T-helper 2 cell treated with Interferon-gamma antibody and Interleukin-4, amounts not matched to agents 5 μg/mL and 100 μg/mL, for 36 hours (primary cell): ENCODE data around the gene LITAFD.
"Not testable (repeated sequence)": the region's sequence is repeated elsewhere in the genome, so short reads cannot be mapped to it uniquely, and the experiment has no call there.

ENCODE experiments used
- DNase-seq: peaks from one replicate; pipeline ENCODE4 v3.0.0; 2021; ENCODE audit warnings: low spot score
- H3K27ac Mint-ChIP-seq: one replicate; pipeline ENCODE4 v1.8.0; 2021; ENCODE audit warnings: mild to moderate bottlenecking, mixed read lengths
- H3K27me3 Mint-ChIP-seq: one replicate; pipeline ENCODE4 v1.8.0; 2021; ENCODE audit warnings: low read depth, mixed read lengths
- H3K36me3 Mint-ChIP-seq: one replicate; pipeline ENCODE4 v1.8.0; 2021; ENCODE audit warnings: low read depth, mixed read lengths
- H3K4me1 Mint-ChIP-seq: one replicate; pipeline ENCODE4 v1.8.0; 2021; ENCODE audit warnings: low read depth, mixed read lengths
- H3K4me3 Mint-ChIP-seq: one replicate; pipeline ENCODE4 v1.8.0; 2022; ENCODE audit warnings: mild to moderate bottlenecking, moderate library complexity, mixed read lengths
- H3K9me3 Mint-ChIP-seq: one replicate; pipeline ENCODE4 v1.8.0; 2021; ENCODE audit warnings: mixed read lengths

Gene LITAFD

DNA sequence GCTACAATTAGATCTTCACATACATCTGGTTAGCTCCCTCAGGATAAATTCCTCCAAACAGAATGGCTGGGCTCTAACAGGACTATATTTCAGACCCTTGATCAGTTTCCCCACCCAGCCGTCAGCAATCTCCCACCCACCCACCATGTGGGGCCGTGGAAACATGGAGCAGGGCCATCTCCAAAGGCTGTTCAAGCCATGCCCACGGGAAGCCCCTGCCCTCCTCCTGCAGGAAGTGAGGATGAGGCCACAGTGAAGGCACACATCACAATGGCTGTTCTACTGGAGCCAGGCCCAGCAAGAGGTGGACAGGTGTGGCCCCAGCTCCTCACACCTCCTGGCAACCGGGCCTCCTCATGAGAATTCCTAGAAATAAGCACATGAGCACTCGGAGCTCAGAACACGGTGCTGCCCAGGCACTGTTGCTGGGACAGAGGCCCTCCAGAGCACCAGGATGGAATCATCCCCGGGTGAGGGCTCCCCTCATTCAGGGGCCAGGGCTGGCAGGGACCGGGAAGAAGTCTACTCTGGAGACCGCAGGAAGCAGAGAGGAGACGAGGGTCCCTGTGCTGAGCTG is at the start of gene LITAFD:
TSS of gene LITAFD (plus strand) at position 311 of the 577 bp plus-strand sequence. CDS start 2,005 bp downstream, outside the sequence.
- H3K9me3 Mint-ChIP-seq, result no peaks in the 10 kb centered on the region
- H3K27ac Mint-ChIP-seq, result no peak within 1 kb of the TSS
- H3K36me3 Mint-ChIP-seq, result peaks cover under 1% of the 10 kb centered on the region
- no peak within 1 kb of the TSS for H3K4me3 Mint-ChIP-seq
- H3K4me1 Mint-ChIP-seq, result peaks cover 2% of the 10 kb centered on the region
- DNase-seq, result no peak
- no peaks in the 10 kb centered on the region for H3K27me3 Mint-ChIP-seq

DNA sequence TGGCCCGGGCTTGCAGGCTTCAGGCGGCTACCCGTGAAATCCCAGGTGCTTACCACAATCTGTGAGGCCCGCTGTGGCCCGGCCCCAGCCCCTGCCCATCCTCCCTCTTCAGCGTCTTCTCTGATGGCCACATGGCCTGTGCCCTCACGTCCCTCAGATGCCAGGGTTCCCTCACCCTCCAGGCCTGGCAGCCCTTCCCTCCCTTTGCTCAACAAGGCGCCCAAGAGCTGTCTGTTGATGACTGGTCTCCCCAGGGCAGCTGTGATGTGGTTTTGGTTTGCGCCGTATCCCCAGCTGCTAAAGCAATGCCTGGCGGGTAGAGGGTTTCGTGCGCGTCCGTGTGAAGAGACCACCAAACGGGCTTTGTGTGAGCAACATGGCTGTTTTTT is 49.4 kb upstream of the LITAFD start:
- Mint-ChIP-seq H3K27me3 (no peaks in the 10 kb centered on the region), H3K36me3 (peaks cover 30% of the 10 kb centered on the region), H3K27ac (no peak overlapping the region), H3K9me3 (no peaks in the 10 kb centered on the region), H3K4me3 (no peak overlapping the region), H3K4me1 (peaks cover 3% of the 10 kb centered on the region)
- no peak for DNase-seq

DNA sequence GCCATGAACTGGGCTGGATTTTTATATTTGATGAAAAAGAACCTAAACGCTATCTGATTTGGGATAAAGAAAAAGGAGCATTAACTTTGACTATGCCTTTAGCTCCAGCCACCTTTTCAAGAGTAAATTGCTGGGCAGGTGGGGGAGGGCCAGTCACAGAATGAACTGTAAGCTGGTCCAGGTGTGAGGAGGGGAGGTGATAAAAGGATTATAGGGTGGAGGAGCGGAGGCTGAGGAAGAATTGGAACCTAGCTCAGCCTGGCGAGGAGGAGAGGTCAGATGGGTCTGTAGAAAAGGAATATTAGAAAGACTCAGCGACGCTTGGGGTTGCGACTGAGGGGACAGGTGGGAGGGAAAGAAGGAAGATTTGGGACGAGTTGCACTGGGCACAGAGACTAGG is 45.4 kb upstream of the LITAFD start:
- not testable (repeated sequence) for H3K27ac Mint-ChIP-seq, DNase-seq, H3K36me3 Mint-ChIP-seq, H3K9me3 Mint-ChIP-seq, H3K27me3 Mint-ChIP-seq, H3K4me1 Mint-ChIP-seq, H3K4me3 Mint-ChIP-seq

DNA sequence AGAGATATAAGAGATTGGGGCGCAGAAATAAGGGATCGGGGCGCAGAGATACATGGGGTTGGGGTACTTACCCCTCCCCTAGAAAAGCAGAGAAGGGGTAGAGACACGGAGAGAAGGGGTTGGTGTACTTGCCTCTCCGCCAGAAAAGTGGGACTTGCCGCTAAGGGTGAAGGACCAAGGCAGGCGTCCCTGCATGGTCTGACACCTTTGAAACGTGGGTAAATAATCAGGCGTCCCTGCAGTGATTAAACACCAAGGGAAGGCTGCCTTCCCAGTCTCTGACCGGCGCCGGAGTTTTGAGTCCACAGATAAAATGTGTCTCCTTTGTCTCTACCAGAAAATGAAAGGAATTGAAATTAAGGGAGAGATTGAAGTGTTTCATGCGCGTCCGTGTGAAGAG is 44.6 kb upstream of the LITAFD start:
- not testable (repeated sequence) for H3K36me3 Mint-ChIP-seq, H3K4me1 Mint-ChIP-seq, H3K27me3 Mint-ChIP-seq

DNA sequence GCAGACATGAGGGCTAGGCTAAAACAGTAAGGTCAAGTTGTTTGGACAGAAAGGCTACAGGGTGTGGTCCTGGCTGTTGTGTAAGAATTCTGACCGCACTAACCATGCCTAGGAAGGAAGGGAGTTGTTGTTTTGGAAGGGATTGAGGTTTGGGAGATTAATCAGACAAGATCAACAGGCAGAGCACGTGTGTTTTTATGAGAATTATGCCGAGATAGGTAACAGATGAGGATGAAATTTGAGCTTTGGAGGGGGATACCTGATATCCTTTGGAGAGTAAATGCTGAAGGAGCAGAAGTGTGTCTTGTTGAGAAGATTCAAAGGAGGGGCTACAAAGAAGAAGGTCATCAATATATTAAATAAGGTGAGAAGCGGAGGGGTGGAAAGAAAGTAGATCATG is 40.1 kb upstream of the LITAFD start:
- not testable (repeated sequence) for H3K9me3 Mint-ChIP-seq, H3K36me3 Mint-ChIP-seq, DNase-seq, H3K4me1 Mint-ChIP-seq, H3K27me3 Mint-ChIP-seq, H3K4me3 Mint-ChIP-seq, H3K27ac Mint-ChIP-seq

More for the DNA sequence above, 44.6 kb upstream of the LITAFD start:
- not testable (repeated sequence) for H3K27ac Mint-ChIP-seq, H3K9me3 Mint-ChIP-seq, DNase-seq, H3K4me3 Mint-ChIP-seq

DNA sequence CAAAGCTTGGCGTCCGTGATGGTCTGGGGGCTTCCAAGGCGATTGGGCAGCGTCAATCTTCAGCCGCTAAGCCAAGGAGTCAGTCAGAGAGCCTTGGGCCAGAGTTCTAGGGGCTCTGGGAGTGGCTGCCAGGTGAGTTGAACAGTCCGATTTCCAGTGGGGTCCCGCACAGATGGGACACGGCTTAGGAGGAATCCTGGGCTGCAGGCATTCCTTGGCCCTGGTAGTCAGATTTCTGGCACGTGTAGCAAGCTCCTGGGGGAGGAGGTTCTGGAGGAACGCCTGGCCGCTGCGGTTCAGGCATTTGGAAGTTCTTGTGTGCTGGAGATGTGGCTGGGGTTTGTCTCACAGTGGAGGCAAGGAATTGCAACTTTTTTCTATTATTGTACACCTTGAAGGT is 38.9 kb upstream of the LITAFD start:
- not testable (repeated sequence) for H3K4me1 Mint-ChIP-seq

DNA sequence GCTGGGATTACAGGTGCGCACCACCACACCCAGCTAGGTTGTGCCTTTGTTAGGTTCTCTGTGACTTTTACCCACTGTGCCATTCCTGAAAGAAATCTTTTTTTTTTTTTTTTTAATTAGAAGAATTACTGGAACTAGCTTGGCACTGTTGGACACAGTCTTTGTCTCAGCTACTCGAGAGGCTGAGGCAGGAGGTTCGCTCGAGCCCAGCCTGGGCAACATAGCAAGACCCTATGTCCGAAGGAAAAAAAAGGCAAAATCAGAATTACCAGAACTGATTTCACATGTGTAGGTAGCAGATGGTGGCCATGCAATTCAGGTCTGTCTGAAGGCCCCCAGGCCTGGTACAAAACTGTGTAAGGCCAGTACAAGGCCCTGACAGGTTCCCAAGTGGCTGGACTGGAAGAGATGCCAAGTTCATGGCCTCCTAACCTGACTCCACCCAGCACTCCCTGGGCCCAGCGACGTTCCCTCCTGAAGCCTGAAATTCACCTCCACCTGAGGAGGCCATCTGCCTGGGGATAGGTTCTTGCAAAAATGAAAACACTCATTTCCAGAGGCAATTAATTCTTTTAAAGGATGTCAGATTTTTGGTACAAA is 36.4 kb upstream of the LITAFD start:
- H3K36me3 Mint-ChIP-seq, result peaks cover 22% of the 10 kb centered on the region
- H3K27me3 Mint-ChIP-seq, result no peaks in the 10 kb centered on the region
- H3K9me3 Mint-ChIP-seq, result no peaks in the 10 kb centered on the region
- H3K4me3 Mint-ChIP-seq, result no peak overlapping the region
- DNase-seq, result no peak
- H3K4me1 Mint-ChIP-seq, result peaks cover 10% of the 10 kb centered on the region
- H3K27ac Mint-ChIP-seq, result no peak overlapping the region

More for the DNA sequence above, 38.9 kb upstream of the LITAFD start:
- H3K9me3 Mint-ChIP-seq, H3K36me3 Mint-ChIP-seq, H3K27me3 Mint-ChIP-seq, H3K27ac Mint-ChIP-seq, DNase-seq, H3K4me3 Mint-ChIP-seq: not testable (repeated sequence)

DNA sequence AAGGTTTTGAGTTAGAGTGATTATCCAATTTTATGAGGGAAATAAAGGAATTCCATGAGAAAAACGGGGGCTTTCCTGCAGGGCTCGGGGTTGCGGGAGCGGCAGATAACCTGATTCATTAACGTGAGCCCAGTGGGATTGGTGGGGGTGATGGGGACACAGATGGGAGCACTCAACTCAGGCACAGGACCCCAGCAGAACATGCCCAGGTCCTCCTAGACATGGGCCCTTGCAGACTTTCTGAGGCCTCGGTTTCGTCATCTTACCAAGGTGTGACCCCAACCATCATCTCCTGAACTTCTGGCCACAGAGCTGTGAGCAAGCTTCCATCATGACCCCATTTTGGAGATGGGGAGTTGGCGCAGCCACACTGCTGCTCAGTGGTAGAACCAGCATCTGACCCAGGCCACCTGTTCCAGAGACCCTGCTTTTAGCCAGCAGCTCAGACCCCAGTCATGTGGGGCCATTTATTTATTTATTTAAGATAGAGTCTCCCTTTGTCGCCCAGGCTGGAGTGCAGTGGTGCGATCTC is 35.7 kb upstream of the LITAFD start:
- peak overlapping the region; percentile 5 for H3K27ac Mint-ChIP-seq
- H3K4me1 Mint-ChIP-seq, result peaks cover 13% of the 10 kb centered on the region
- H3K4me3 Mint-ChIP-seq, result no peak overlapping the region
- H3K27me3 Mint-ChIP-seq, result no peaks in the 10 kb centered on the region
- no peaks in the 10 kb centered on the region for H3K9me3 Mint-ChIP-seq
- DNase-seq, result no peak
- peaks cover 26% of the 10 kb centered on the region for H3K36me3 Mint-ChIP-seq

DNA sequence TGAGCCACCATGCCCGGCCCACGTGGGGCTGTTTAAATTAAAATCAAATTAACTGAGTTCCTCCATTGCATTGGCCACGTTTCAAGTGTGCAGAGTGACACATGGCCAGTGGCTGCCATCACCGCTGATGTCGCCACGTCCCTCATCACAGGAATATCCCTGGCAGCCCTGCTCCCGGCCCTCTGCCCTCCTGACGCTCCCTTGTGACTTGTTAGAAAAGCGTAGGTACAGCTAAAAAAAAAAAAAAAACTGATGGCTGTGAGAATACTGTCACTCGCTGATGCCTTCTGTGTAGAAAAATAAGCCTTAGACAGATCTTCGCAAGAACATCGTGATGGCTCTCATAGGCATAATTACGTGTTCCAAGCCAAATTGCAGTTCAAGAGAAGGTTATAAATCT is 35.0 kb upstream of the LITAFD start:
- no peaks in the 10 kb centered on the region for H3K27me3 Mint-ChIP-seq
- H3K4me3 Mint-ChIP-seq, result no peak overlapping the region
- H3K4me1 Mint-ChIP-seq, result peaks cover 16% of the 10 kb centered on the region
- H3K9me3 Mint-ChIP-seq, result no peaks in the 10 kb centered on the region
- DNase-seq, result no peak
- H3K36me3 Mint-ChIP-seq, result peaks cover 30% of the 10 kb centered on the region
- no peak overlapping the region for H3K27ac Mint-ChIP-seq

DNA sequence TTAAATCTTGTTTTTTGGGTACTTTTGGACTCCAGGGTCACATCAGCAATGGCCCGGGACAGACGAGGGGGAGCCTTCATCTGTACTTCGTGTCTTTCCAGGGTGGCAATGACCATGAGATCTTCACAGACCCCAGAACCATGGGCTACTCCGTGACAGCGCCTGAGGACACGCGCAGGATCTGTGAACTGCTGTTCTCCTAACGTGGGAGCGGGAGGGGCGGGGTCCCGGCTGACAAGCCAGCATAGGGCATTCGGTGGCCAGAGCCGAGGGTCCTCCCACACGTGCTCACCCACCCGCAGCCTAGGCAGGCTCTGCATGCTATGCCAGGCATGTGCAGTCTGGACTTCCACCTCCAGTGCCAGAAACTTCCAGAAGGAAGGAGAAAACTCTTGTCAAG is 34.5 kb upstream of the LITAFD start:
- H3K4me1 Mint-ChIP-seq, result peaks cover 16% of the 10 kb centered on the region
- H3K27me3 Mint-ChIP-seq, result no peaks in the 10 kb centered on the region
- H3K36me3 Mint-ChIP-seq, result peaks cover 31% of the 10 kb centered on the region
- H3K27ac Mint-ChIP-seq, result no peak overlapping the region
- no peak for DNase-seq
- no peak overlapping the region for H3K4me3 Mint-ChIP-seq
- H3K9me3 Mint-ChIP-seq, result no peaks in the 10 kb centered on the region

DNA sequence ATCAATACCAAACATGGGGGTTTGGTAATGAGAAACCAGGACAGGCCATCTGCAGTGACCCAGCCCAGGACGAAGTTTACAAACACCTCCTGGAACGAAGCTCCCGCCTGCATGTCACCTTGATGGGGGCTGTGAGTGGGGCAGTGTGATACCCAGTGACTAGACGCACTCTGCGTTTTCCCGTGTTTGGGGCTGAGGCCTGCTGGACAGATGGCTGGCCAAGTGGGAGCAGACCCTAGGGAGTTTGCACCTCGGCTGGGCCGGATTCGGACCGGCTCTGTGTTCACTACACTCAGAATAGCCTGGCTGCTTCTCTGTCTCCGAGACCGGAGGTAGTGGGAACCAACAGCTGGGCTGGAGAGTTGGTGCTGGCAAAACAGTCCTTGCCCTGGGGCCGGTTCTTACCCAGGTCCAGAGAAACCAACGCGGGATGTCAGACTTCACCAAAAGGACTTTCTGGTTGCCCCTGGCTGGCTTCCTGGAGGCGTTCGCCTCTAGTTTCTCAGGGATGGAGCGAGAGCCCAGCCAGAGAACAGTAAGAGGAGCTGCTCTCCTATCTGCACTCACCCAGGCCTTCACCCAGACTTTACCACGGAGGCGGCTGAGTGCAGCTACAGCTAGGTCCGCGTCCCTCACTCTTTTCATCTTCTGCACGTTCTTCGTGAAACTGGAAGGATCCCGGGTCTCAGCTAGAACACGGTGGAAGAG is 33.8 kb upstream of the LITAFD start:
- Mint-ChIP-seq H3K27ac (no peak overlapping the region), H3K27me3 (no peaks in the 10 kb centered on the region), H3K36me3 (peaks cover 37% of the 10 kb centered on the region), H3K4me1 (peaks cover 18% of the 10 kb centered on the region), H3K9me3 (no peaks in the 10 kb centered on the region), H3K4me3 (no peak overlapping the region)
- DNase-seq, result no peak

DNA sequence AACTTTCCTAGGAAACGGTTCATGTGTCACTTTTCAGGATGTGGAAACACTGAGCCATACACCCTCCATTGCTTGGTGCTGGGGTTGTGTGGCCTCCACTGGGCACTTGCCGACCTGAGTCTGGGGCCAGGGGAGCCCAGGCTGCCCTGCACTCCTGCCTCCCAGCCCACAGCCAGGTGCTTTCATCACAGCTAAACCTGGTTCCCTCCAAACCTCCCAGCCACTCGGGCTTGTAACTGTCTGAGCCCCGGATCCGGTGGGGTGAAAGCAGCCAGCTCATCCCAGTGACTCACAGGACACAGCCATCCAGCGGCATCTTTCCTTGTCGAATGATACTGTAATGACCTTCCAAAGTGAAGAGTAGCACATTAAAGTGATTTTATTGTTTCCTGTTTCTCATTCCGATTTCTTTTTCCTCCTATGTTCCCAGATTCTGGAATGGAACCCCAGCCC is 33.2 kb upstream of the LITAFD start:
- H3K9me3 Mint-ChIP-seq, result no peaks in the 10 kb centered on the region
- no peak overlapping the region for H3K27ac Mint-ChIP-seq
- H3K36me3 Mint-ChIP-seq, result peaks cover 37% of the 10 kb centered on the region
- H3K27me3 Mint-ChIP-seq, result no peaks in the 10 kb centered on the region
- no peak overlapping the region for H3K4me3 Mint-ChIP-seq
- peaks cover 21% of the 10 kb centered on the region for H3K4me1 Mint-ChIP-seq
- no peak for DNase-seq

DNA sequence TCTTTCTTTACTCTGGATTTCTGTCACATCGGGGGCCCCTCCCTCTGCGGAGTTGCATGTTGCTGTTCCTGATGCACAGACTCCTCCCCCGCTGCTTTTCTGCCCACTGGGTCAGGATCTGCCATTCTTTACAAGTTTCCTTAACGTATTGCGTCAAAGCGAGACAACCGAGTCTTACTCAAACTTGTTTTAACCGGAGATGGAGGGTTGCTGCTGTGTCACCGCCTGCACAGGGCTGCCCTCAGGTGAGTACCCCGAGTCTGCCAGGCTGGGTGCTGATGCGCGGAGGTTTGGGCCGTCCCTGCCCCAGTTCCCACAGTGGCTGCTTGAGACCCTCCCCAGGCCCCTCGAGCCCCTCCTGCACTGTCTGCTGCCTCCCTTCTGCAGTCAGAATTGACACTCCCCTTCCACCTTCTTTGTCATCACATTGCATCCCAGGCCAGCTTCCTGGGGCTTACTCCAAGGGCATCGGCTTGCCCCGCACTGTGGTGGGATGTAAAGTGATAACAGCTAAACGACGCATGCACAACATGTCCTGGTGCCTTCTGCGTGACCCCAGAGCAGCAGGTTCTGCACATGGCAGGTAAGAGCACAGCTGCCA is 32.6 kb upstream of the LITAFD start:
- Mint-ChIP-seq H3K4me1 (peaks cover 21% of the 10 kb centered on the region), H3K27me3 (no peaks in the 10 kb centered on the region), H3K27ac (peak overlapping the region; percentile 31), H3K9me3 (no peaks in the 10 kb centered on the region), H3K36me3 (peaks cover 42% of the 10 kb centered on the region), H3K4me3 (no peak overlapping the region)
- no peak for DNase-seq

DNA sequence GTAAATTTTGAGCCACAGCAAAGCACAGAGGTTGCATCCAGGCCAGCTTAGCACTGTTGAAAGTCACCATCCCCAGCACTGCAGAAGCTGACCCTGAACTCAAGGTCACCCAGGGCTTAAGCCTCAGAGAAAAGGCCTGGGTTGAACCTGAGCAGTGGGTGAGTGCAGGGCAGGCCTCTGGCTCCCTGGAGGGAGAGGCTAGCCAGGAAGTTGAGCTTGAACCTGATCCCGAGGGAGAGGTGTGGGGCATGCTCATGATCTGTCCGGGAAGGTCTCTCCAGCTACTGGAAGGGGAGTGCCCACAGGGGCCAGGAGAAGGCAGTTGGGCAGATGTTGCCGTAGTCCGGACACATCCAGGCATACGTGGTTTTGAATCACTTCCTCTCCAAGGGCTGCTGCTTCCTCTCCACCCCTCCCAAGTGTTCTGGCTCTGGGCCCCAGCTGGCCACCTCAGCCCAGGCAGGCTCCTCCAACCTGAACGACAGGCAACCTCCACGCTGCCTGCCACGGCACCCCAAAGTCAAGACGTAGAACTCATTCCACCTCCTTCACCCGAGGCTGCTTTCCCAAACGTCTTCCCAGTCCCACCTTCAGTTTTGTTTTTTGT is 31.8 kb upstream of the LITAFD start:
- no peak for DNase-seq
- Mint-ChIP-seq H3K9me3 (no peaks in the 10 kb centered on the region), H3K4me1 (peaks cover 24% of the 10 kb centered on the region), H3K27me3 (no peaks in the 10 kb centered on the region), H3K4me3 (peak overlapping the region; percentile 41), H3K27ac (peak overlapping the region; percentile 77), H3K36me3 (peaks cover 45% of the 10 kb centered on the region)
